Trophoblast cell (in vitro differentiated cells and primary cell): ENCODE data around the gene FAM221B.

Source experiments
- DNase-seq, 2 donors: peaks; one replicate each; pipeline ENCODE4 v3.0.0-alpha.2; 2016
- H2AFZ ChIP-seq: 2 replicates; pipeline ENCODE4 v1.6.1; 2013; ENCODE audit warnings: low read length, moderate library complexity, mild to moderate bottlenecking; ENCODE audit not compliant: insufficient read depth, poor library complexity
- H2AK5ac ChIP-seq: 2 replicates; pipeline ENCODE4 v1.6.1; 2013; ENCODE audit warnings: mild to moderate bottlenecking, low read length
- H2BK120ac ChIP-seq: 2 replicates; pipeline ENCODE4 v1.6.1; 2013; ENCODE audit warnings: low read length, mild to moderate bottlenecking, moderate library complexity; ENCODE audit not compliant: insufficient read depth, poor library complexity
- H2BK12ac ChIP-seq: 2 replicates; pipeline ENCODE4 v1.6.1; 2013; ENCODE audit warnings: mild to moderate bottlenecking, low read length, moderate library complexity
- H2BK5ac ChIP-seq: 2 replicates; pipeline ENCODE4 v1.6.1; 2013; ENCODE audit warnings: low read length, low read depth, moderate library complexity, mild to moderate bottlenecking; ENCODE audit not compliant: poor library complexity
- H3K14ac ChIP-seq: 2 replicates; pipeline ENCODE4 v1.6.1; 2013; ENCODE audit warnings: mild to moderate bottlenecking, low read length
- H3K18ac ChIP-seq: 2 replicates; pipeline ENCODE4 v1.6.1; 2013; ENCODE audit warnings: mild to moderate bottlenecking, low read length
- H3K23ac ChIP-seq: 2 replicates; pipeline ENCODE4 v1.6.1; 2013; ENCODE audit warnings: low read length
- H3K27ac ChIP-seq: 2 replicates; pipeline ENCODE4 v1.5.1; 2013; ENCODE audit warnings: low read depth, mild to moderate bottlenecking, inconsistent platforms, low read length, moderate library complexity
- H3K27me3 ChIP-seq: 2 replicates; pipeline ENCODE4 v1.6.1; 2013; ENCODE audit warnings: inconsistent platforms, mild to moderate bottlenecking, low read length, moderate library complexity; ENCODE audit not compliant: insufficient read depth
- H3K36me3 ChIP-seq, 2 experiments: 1 replicate in 1 of 2; 2 replicates in 1 of 2; pipeline ENCODE4 v1.6.1; 2013; ENCODE audit warnings: low read length in 2 of 2, mild to moderate bottlenecking in 2 of 2, moderate library complexity in 1 of 2; ENCODE audit not compliant: insufficient read depth in 2 of 2, control insufficient read depth in 1 of 2
- H3K4ac ChIP-seq: 2 replicates; pipeline ENCODE4 v1.6.1; 2013; ENCODE audit warnings: low read depth, mild to moderate bottlenecking, low read length, moderate library complexity
- H3K4me1 ChIP-seq, 2 experiments: 1 replicate in 1 of 2; 2 replicates in 1 of 2; pipeline ENCODE4 v1.6.1; 2013; ENCODE audit warnings: low read length in 2 of 2, mild to moderate bottlenecking in 2 of 2, moderate library complexity in 1 of 2; ENCODE audit not compliant: insufficient read depth in 2 of 2, control insufficient read depth in 1 of 2
- H3K4me2 ChIP-seq: 2 replicates; pipeline ENCODE4 v1.6.1; 2013; ENCODE audit warnings: inconsistent platforms, mild to moderate bottlenecking, low read length, moderate library complexity
- H3K4me3 ChIP-seq: 2 replicates; pipeline ENCODE4 v1.5.1; 2013; ENCODE audit warnings: mild to moderate bottlenecking, low read depth, low read length, inconsistent platforms
- H3K79me1 ChIP-seq: one replicate; pipeline ENCODE4 v1.6.1; 2013; ENCODE audit warnings: low read length
- H3K79me2 ChIP-seq: 2 replicates; pipeline ENCODE4 v1.6.1; 2013; ENCODE audit warnings: low read length, mild to moderate bottlenecking; ENCODE audit not compliant: control insufficient read depth, insufficient read depth, poor library complexity
- H3K9ac ChIP-seq: 2 replicates; pipeline ENCODE4 v1.6.1; 2013; ENCODE audit warnings: mild to moderate bottlenecking, low read length
- H3K9me3 ChIP-seq: 2 replicates; pipeline ENCODE4 v1.6.1; 2013; ENCODE audit warnings: low read depth, mild to moderate bottlenecking, control low read depth, inconsistent platforms, low read length; ENCODE audit not compliant: insufficient read depth
- H4K12ac ChIP-seq: 2 replicates; pipeline ENCODE4 v1.6.1; 2013; ENCODE audit warnings: low read depth, mild to moderate bottlenecking, low read length, moderate library complexity
- H4K8ac ChIP-seq: 2 replicates; pipeline ENCODE4 v1.6.1; 2013; ENCODE audit warnings: low read depth, mild to moderate bottlenecking, low read length, moderate library complexity
- H4K91ac ChIP-seq: one replicate; pipeline ENCODE4 v1.6.1; 2013; ENCODE audit warnings: low read depth, mild to moderate bottlenecking, low read length, moderate library complexity
- WGBS: extraction: QIAGEN DNeasy Blood & Tissue Kit; methylation state at CpG from one replicate; pipeline ENCODE4 v1.1.7; 2013; ENCODE audit warnings: missing lambda C conversion rate; ENCODE audit not compliant: insufficient read length, insufficient coverage; ENCODE audit errors: extremely low coverage; 5-methylcytosine and 5-hydroxymethylcytosine counted together

Gene FAM221B

DNA sequence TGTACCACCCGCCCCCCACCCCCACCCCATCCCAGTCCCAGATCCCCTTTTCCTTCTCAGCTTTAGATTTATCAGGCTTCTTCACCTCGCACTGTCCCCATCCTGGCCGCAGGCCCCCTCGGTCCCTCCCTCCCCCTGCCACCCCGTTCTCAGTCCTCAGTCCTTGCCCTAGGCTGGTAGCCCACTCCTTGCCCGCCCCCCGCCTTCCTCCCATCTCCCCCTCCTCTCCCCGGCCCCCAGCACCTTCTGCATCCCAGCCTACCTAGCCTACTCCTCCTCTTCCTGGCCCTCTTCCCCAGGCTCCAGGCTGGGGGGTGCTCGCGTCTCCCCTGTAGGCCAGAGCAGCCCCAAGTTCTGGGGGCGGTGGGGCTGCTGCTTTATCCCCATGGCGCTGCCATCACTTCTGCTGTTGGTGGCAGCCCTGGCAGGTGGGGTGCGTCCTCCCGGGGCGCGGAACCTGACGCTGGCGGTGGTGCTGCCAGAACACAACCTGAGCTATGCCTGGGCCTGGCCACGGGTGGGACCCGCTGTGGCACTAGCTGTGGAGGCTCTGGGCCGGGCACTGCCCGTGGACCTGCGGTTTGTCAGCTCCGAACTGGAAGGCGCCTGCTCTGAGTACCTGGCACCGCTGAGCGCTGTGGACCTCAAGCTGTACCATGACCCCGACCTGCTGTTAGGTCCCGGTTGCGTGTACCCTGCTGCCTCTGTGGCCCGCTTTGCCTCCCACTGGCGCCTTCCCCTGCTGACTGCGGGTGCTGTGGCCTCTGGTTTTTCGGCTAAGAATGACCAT is 36.3 kb downstream of the FAM221B start:
- Histone ChIP-seq H3K27ac (no peak overlapping the region), H3K79me1 (peaks cover 3% of the 10 kb centered on the region), H2BK5ac (no peak overlapping the region), H3K27me3 (no peaks in the 10 kb centered on the region), H3K4me1 (peaks cover 12 to 25% of the 10 kb centered on the region in 2 experiments), H2AK5ac (peak overlapping the region; percentile 18), H2BK120ac (no peak overlapping the region), H4K8ac (no peak overlapping the region), H3K36me3 (no peaks in the 10 kb centered on the region), H3K4me3 (peak overlapping the region; percentile 3), H2AFZ (no peak overlapping the region), H3K18ac (no peak overlapping the region), H2BK12ac (no peak overlapping the region), H3K23ac (no peak overlapping the region), H3K9me3 (no peaks in the 10 kb centered on the region), H3K4ac (no peak overlapping the region), H3K14ac (no peak overlapping the region), H4K12ac (no peak overlapping the region), H3K4me2 (no peak overlapping the region), H4K91ac (peak overlapping the region; percentile 88), H3K79me2 (no peaks in the 10 kb centered on the region), H3K9ac (no peak overlapping the region)
- DNase-seq: no peak
- no CpG with 5 or more reads among the region's 34 CpGs for WGBS

DNA sequence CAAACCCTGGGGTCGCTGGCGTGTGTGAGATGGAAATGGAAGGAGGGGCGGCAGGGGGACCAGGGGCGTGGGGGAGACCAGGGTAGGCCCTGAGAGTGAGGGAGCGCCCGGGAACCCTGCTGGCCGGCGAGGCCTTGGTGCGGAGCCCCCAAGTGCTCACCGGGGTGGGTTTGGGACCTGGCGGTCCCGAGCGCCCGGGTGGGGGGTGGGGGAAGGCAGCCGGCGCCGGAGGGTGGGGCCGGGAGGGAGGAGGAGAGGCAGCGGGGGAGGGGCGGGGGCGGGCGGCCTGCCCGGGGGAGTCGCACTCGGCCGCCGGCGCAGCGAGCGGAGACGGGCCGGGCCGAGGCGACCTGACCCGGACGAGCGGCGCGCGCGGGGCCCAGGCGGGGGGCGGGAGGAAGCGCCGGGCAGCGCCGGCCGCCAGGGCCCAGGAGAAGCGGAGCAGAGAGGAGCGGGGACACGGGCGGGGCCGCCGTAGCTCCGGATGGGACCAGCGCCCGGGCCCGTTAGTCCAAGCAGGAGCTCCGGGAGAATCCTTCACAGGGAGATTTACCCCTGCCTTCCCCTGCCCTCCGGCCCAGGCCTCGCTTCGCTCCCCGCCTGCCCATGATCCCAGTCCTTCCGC is 37.1 kb downstream of the FAM221B start, which contains the start of gene NPR2:
Gene NPR2, plus strand, starts transcription at position 295 of the 625 bp plus-strand sequence. CDS start 818 bp downstream, outside the sequence.
- Histone ChIP-seq H3K4ac (peak within 1 kb of the TSS; percentile 75), H2AFZ (peak within 1 kb of the TSS; percentile 49), H3K4me2 (peak within 1 kb of the TSS; percentile 85), H3K79me2 (no peaks in the 10 kb centered on the region), H3K27ac (no peak within 1 kb of the TSS), H2BK12ac (peak within 1 kb of the TSS; percentile 68), H2BK120ac (peak within 1 kb of the TSS; percentile 65), H3K9ac (peak within 1 kb of the TSS; percentile 2), H3K27me3 (no peaks in the 10 kb centered on the region), H2BK5ac (no peak within 1 kb of the TSS), H4K8ac (peak within 1 kb of the TSS; percentile 90), H3K14ac (peak within 1 kb of the TSS; percentile 78), H3K4me3 (peak within 1 kb of the TSS; percentile 38), H2AK5ac (no peak within 1 kb of the TSS), H4K12ac (peak within 1 kb of the TSS; percentile 47), H4K91ac (peak within 1 kb of the TSS; percentile 88), H3K23ac (no peak within 1 kb of the TSS), H3K4me1 (peaks cover 11 to 25% of the 10 kb centered on the region in 2 experiments), H3K18ac (peak within 1 kb of the TSS; percentile 75), H3K79me1 (peaks cover 3% of the 10 kb centered on the region), H3K9me3 (no peaks in the 10 kb centered on the region), H3K36me3 (no peaks in the 10 kb centered on the region)
- no CpG with 5 or more reads among the region's 64 CpGs for WGBS
- peak in 1 of 2 donors; percentile 43 for DNase-seq

DNA sequence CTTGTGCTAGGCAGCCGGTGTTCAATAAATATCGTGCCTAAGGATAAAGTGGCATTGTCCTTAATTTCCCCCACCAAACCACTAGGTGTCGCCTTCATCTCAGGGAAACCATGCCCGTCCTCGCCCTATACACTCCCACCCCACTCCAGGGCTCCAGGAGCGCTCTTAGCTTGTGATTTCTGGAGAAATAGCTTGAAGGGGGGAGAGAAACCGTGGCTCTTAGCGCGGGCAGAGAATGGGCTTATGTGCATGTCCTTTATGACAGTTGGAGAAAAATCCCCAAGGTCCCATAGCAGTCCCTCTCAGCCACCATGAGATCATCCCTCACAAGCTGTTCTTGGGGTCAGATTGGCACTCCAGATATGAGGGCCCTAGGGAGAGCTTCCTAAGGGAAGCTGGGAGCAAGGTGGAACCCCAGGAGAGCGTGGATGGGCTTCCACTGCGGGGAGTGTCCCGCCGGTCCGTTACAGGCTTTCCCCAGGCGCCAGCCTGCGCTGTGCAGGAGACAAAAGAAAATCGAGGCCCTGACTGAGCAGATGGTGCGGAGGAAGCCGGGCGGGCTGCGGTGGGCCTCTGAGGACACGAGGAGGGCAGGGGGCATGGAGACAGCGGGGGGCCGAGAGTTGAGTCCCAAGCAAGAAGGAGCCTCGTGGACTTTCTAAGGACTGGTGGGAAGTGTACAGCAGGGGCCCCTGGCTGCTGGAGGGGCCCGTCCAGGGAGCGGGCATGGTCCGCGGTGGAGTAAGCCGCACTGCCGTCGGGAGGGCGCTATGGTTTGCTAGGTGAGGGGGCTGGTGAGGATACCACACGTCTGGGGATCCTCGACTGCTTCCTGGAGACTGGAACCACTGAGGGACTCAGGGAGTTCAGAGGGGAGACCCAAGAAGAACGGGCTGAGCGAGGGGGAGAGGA is 37.9 kb downstream of the FAM221B start:
- Histone ChIP-seq H3K9me3 (no peaks in the 10 kb centered on the region), H3K18ac (peak overlapping the region; percentile 3), H3K4me2 (peak overlapping the region; percentile 39), H3K4ac (no peak overlapping the region), H3K4me3 (peak overlapping the region; percentile 18), H4K12ac (peak overlapping the region; percentile 1), H3K14ac (peak overlapping the region; percentile 15), H2AK5ac (no peak overlapping the region), H3K79me2 (no peaks in the 10 kb centered on the region), H3K36me3 (no peaks in the 10 kb centered on the region), H3K9ac (no peak overlapping the region), H3K79me1 (peaks cover 3% of the 10 kb centered on the region), H3K23ac (no peak overlapping the region), H3K27ac (no peak overlapping the region), H3K4me1 (peaks cover 11 to 25% of the 10 kb centered on the region in 2 experiments), H2AFZ (peak overlapping the region; percentile 28), H4K91ac (peak overlapping the region; percentile 77), H2BK5ac (no peak overlapping the region), H3K27me3 (no peaks in the 10 kb centered on the region), H2BK12ac (peak overlapping the region; percentile 68), H4K8ac (peak overlapping the region; percentile 82), H2BK120ac (no peak overlapping the region)
- peak; percentile 47 to 87 for DNase-seq
- WGBS: no CpG with 5 or more reads among the region's 37 CpGs

DNA sequence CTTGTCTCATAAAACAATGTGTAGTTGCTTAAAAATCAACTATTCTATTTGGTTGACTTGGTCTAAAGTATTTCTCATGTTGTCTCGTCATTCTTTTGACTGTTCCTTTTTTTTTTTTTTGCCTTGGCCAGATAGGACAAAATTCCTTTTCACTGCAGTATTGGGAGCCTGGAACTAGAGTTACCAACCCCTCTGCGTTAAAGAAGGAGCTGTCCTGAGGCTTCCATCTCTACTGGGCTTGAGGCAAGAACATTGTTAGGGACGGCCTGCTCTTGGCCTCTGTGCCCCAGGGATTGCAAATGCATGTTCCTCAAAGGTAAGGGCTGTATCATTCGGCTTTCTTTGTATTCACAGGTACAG is 38.5 kb downstream of the FAM221B start:
- no peak overlapping the region for H2AFZ ChIP-seq
- peaks cover 3% of the 10 kb centered on the region for H3K79me1 ChIP-seq
- H3K27me3 ChIP-seq: no peaks in the 10 kb centered on the region
- no peak overlapping the region for H4K91ac ChIP-seq
- no peak overlapping the region for H3K14ac ChIP-seq
- no peak overlapping the region for H2AK5ac ChIP-seq
- no peak overlapping the region for H4K12ac ChIP-seq
- no peak overlapping the region for H3K23ac ChIP-seq
- WGBS: no CpG with 5 or more reads among the region's 4 CpGs
- H2BK120ac ChIP-seq: no peak overlapping the region
- DNase-seq: no peak
- no peaks in the 10 kb centered on the region for H3K79me2 ChIP-seq
- peaks cover 11 to 25% of the 10 kb centered on the region in 2 experiments for H3K4me1 ChIP-seq
- no peak overlapping the region for H3K4me3 ChIP-seq
- no peak overlapping the region for H2BK12ac ChIP-seq
- H2BK5ac ChIP-seq: no peak overlapping the region
- H3K9ac ChIP-seq: no peak overlapping the region
- no peak overlapping the region for H4K8ac ChIP-seq
- H3K9me3 ChIP-seq: peaks cover 1% of the 10 kb centered on the region
- no peak overlapping the region for H3K18ac ChIP-seq
- no peaks in the 10 kb centered on the region for H3K36me3 ChIP-seq
- H3K4ac ChIP-seq: no peak overlapping the region
- no peak overlapping the region for H3K4me2 ChIP-seq
- no peak overlapping the region for H3K27ac ChIP-seq
